HG03571 (cell line): ENCODE results near the gene ATIC.
"Not testable (repeated sequence)": the region's sequence is repeated elsewhere in the genome, so short reads cannot be mapped to it uniquely, and the experiment has no call there.

Source experiments
- ATAC-seq: cut with Tn5 transposase; IDR thresholded peaks from one replicate; pipeline ENCODE4 v1.9.1; 2021; ENCODE audit not compliant: unreplicated experiment

The ATIC gene

DNA sequence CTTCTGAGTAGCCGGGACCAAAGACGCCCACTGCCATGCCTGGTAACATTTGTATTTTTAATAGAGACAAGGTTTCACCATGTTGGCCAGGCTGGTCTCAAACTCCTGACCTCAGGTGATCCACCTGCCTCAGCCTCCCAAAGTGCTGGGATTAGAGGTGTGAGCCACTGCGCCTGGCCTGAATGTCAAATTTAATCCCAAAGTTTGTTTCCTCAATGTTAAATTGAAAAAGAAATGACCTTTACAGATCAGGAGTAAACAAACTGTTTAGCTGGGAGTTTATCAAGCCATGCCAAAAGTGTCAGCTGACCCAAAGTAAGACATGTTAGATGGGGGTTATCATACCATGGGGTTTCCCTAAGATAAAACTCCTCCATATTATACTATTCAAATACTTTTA, 48.2 kb downstream of the ATIC start:
- not testable (repeated sequence) for ATAC-seq

- ATAC-seq, result no peak
Measured at GRCh38 chr2:215360596-215360995, 48.7 kb downstream of the ATIC start.

DNA sequence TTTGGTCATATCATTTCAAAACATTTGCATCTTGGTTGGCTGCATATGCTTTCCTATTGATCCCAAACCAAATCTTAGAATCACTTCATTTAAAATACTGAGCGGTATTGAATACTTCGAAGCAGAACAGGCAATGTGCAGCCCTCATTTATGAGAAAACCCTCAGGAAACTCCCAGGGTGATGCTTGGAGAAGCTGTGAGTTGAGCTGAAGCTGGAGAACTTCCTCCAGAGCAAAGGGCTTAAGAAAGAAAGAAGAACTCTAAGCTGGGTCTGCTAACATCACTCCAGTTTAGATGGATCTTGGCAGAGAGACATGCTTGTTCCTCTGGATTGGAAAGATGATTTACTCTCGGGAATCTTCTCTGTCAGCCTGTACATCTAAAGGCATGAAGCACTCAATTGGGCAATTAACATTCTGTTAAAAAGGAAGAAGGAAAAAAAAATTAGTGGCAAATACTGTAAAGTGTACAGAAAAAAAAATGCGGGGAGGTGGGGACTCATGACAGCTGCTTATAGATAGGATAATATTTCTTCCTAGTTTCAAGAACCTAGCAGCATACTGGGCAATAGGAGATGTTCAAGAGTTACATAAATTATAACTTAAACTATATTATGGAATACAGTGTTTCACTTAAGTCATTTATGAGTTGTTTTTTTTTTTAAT, 49.5 kb downstream of the ATIC start:
- no peak for ATAC-seq

GRCh38 chr2:215361876-215362561, 50.2 kb downstream of the ATIC start:
- ATAC-seq, result no peak

DNA sequence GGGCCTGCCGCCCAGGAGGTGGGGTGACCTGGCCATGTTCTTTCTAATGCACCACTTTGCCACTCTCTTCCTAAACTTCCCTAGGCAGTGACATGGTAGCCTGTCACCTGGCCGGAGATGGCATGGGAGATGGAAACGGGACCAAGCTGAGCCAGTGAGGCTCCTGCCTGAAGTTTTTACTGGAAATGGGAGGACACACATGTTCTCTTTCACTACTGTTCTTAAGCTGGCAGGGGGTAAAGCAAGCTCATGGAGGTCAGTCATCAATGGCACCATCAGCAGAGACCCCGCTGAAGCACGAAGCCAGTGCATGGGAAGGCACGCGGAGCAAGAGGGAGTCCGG, 50.7 kb downstream of the ATIC start:
- no peak for ATAC-seq

- no peak for ATAC-seq
Measured at GRCh38 chr2:215363039-215363438, 51.2 kb downstream of the ATIC start.

DNA sequence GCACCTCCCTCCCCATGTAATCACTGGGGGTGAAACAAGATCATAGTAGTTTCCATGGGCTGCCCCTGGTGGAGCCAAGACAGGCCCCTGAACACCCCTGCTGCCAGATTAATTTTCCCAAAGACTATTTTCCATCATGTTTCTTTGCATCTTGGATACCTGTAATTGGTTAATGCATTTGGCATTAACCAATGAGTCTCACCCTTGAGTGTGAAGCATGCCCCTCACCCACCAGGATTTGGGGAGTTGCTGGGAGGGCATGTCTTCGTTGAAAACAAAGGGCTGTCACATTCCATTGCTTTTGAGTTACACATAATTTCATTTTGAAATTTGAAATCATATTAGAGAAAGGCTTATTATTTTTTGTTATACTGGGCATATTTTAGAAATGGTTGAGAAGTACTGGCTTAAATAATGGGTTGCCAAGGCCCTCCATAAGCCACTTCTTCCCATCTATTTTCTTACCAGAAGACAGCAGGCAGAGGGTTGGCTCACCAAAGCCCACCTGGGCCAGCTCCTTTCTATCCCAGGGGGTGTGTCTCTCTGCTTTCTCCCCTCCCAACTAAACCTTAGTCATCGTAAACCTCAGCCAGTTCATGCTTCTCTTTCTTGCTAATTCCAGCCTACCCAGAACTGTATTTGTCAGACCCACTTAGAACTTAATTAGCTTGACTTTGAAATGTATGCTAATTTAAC, 51.8 kb downstream of the ATIC start:
- no peak for ATAC-seq

GRCh38 chr2:215364157-215365155, 52.6 kb downstream of the ATIC start:
- ATAC-seq, result no peak

GRCh38 chr2:215365184-215365658, 53.4 kb downstream of the ATIC start:
- ATAC-seq, result no peak

GRCh38 chr2:215366440-215367032, 54.7 kb downstream of the ATIC start:
- no peak for ATAC-seq

DNA sequence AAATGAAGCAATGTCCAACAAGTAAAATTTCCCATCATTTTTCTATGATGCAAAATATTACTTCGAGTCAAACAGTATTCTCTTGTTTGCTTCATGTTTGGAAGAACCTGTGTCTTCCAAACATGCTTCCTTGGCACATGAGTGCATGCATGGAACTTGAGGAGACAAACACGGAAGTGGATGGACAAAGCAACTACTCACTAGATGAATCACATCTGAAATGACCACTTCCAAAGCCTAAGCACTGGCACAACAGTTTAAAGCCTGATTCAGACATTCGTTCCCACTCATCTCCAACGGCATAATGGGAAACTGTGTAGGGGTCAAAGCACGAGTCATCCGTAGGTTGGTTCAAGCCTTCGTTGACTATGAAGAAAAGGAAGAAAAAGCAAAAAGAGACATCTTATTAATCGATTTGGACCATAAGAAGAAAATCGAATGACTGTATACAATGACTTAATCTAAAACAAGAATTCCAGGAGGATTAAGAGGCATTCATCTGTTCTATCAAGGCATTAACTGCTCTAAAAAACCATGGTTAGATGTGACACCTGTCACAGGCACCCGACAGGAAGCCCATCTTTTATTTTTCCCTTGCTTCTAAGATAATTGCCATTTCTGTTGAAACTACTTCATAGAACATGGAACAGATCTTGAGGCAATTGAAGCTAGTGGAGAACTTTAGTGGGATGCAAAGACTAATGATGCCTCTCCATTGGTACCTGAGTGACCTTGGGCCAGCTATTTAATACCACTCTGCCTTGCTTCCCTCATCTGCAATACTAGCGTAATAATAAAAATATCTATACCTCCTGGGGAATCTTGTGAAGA, 56.0 kb downstream of the ATIC start:
- no peak for ATAC-seq

DNA sequence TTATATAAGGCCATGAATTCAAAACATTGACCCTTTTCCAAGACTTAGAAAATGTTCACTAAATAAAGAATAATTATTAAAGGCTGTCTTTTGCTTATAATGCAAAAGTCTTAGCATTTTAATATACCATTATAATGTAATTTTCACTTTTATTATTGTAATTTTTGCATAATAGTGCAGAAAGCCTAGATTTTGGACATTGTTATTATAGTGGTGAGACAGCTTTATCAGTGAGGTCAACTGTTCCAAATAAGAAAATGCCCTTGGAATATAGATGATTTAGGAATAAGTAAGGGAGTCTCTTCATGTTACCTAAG, 56.6 kb downstream of the ATIC start:
- ATAC-seq, result no peak

GRCh38 chr2:215369181-215369760, 57.4 kb downstream of the ATIC start:
- no peak for ATAC-seq

DNA sequence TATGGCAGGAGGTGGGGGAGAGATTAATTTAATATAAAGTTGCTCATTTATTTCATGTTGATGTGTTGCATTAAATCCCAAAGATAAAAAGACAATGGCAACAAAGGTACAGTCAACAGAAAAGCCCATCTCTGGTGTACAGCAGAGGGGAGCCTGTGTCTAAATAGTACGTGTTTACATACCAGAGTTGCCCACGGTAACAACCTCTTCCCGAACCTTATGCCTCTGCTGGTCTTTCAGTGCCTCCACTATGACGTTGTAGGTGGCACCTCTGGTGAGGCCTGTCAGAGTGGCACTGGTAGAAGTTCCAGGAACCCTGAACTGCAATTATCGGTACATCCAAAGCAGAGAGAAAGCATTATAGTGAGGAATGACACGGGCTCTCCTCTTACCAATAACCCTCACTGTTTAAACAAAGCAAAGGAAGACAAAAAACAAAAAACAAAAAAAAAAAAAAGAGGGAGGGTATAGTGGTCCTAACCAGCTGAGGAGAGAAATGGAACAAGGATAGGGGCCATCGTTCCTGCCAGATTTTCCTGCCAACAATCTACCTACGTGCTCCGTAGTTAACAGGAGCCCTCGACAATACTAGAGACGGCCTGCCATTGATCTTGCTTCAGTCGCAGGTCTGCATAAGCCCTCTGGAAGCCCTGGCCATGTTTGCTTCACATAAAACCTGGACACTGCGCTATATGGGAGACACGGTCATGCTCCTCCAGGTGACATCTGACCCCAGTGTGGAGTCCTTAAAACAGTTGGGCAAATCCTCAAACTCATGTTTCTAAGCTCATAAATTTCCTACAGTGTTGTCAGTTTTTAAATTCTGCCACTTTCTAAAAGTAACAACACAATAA, 58.5 kb downstream of the ATIC start:
- no peak for ATAC-seq

GRCh38 chr2:215371915-215372897, 60.3 kb downstream of the ATIC start:
- no peak for ATAC-seq

- no peak for ATAC-seq
Measured at GRCh38 chr2:215372968-215373649, 61.2 kb downstream of the ATIC start.

- no peak for ATAC-seq
Measured at GRCh38 chr2:215374002-215374401, 62.1 kb downstream of the ATIC start.
